Measurements from ENCODE around the gene SPDYE4.

Gene SPDYE4

GRCh38 chr17:8799570-8800212 lies 41.3 kb upstream of the SPDYE4 start:
- FAIRE-seq, result no peak
- no peak for DNase-seq (ENCODE audit: insufficient read length, low spot score)
- TF ChIP-seq CTCF (IDR thresholded peaks at IDR 0.05; ENCODE audit: insufficient read depth, missing control alignments), result no peak

GRCh38 chr17:8798846-8799569 lies 40.7 kb upstream of the SPDYE4 start, which contains the start of gene MFSD6L:
TSS of gene MFSD6L (minus strand) at chr17:8799365. CDS start at chr17:8799120, 245 bp downstream.
- DNase-seq (ENCODE audit: insufficient read length, low spot score) (no peak), FAIRE-seq (no peak)
- no peak for TF ChIP-seq CTCF (IDR thresholded peaks at IDR 0.05; ENCODE audit: insufficient read depth, missing control alignments)

- DNase-seq (ENCODE audit: insufficient read length, low spot score) (no peak), FAIRE-seq (no peak)
- no peak for TF ChIP-seq CTCF (IDR thresholded peaks at IDR 0.05; ENCODE audit: insufficient read depth, missing control alignments)
These were observed 40.0 kb upstream of the SPDYE4 start for GRCh38 chr17:8798176-8798845.

- no peak for TF ChIP-seq CTCF (IDR thresholded peaks at IDR 0.05; ENCODE audit: insufficient read depth, missing control alignments)
- no peak for DNase-seq (ENCODE audit: insufficient read length, low spot score)
- no peak for FAIRE-seq
These were observed 39.4 kb upstream of the SPDYE4 start for GRCh38 chr17:8797621-8798175.

GRCh38 chr17:8794636-8795035 lies 36.3 kb upstream of the SPDYE4 start:
- FAIRE-seq (no peak), DNase-seq (ENCODE audit: insufficient read length, low spot score) (no peak)
- no peak for TF ChIP-seq CTCF (IDR thresholded peaks at IDR 0.05; ENCODE audit: insufficient read depth, missing control alignments)

- FAIRE-seq (no peak), DNase-seq (ENCODE audit: insufficient read length, low spot score) (no peak)
- no peak for TF ChIP-seq CTCF (IDR thresholded peaks at IDR 0.05; ENCODE audit: insufficient read depth, missing control alignments)
These were observed 35.3 kb upstream of the SPDYE4 start for GRCh38 chr17:8793649-8794048.
